ENCODE measurements around the gene NF1. TPM values are rescaled to one million over a fixed set of nuclear protein-coding genes. Genes with fewer than 3 reads are reported as not detected.

NF1 gene
- total RNA-seq, 4 donors from 2014 or later = 41.7 to 69.9 (median 54.4) TPM

DNA sequence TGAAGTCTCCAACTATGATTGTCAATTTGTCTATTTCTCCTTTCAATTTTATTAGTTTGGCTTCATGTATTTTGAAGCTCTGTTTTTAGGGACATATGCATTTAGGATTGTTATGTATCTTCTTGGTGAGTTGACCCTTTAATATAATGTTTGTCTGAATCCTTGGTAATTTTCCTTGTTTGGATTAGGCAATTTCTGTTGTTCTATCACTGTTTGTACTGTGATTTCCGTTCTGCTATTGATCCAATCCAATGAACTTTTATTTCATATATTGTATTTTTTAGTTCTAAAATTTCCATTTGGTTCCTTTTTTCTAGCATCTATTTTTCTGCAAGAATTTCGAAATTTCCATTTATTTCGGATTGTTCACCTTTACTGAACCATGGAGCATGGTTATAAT lies 327.7 kb downstream of the NF1 start:
- no peak overlapping the region for H3K4me3 ChIP-seq
- 83 to 92% methylated on average over 3 of the region's 3 CpGs for WGBS, 2 donors (ENCODE audit: low coverage in 1 of 2)

DNA sequence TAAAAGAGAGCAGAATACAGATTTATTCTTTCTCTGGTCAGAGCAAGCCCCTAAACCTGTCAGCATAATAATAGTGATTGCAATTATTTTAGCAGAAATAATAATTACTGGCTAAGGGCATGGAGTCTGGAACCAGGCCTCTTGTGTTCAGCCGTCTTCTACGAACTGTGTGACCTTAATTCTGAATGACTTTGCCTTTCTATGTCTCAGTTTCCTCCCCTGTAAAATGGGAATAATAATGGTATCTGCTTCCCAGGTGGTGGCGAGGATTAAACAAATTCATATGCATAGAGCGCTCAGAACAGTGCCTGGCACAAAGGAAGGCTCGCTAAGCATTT lies 330.1 kb downstream of the NF1 start:
- WGBS, 2 donors (ENCODE audit: low coverage in 1 of 2) = 48 to 49% methylated on average over 4 to 5 of the region's 5 CpGs
- ATAC-seq = no peak
- TF ChIP-seq EP300 (IDR thresholded peaks at IDR 0.05) = no peak
- no peak for TF ChIP-seq CTCF (IDR thresholded peaks at IDR 0.05)
- no peak for TF ChIP-seq POLR2AphosphoS5 (IDR thresholded peaks at IDR 0.05)
- no peak for TF ChIP-seq POLR2A (IDR thresholded peaks at IDR 0.05)
- H3K27me3 ChIP-seq = peaks cover 68% of the 10 kb centered on the region
- H3K27ac ChIP-seq = no peak overlapping the region
- peaks cover 0 to 12% (median 0%) of the 10 kb centered on the region in 3 donors for H3K9me3 ChIP-seq
- H3K36me3 ChIP-seq = no peaks in the 10 kb centered on the region
- peaks cover 0 to 10% (median 0%) of the 10 kb centered on the region in 3 donors for H3K4me1 ChIP-seq
- no peak overlapping the region for H3K4me3 ChIP-seq

More for the DNA sequence above, 327.7 kb downstream of the NF1 start:
- no peak for ATAC-seq
- no peak overlapping the region for H3K27ac ChIP-seq
- H3K4me1 ChIP-seq = peaks cover 0 to 10% (median 0%) of the 10 kb centered on the region in 3 donors
- TF ChIP-seq CTCF (IDR thresholded peaks at IDR 0.05) (no peak), POLR2AphosphoS5 (IDR thresholded peaks at IDR 0.05) (no peak), EP300 (IDR thresholded peaks at IDR 0.05) (no peak), POLR2A (IDR thresholded peaks at IDR 0.05) (no peak)
- H3K27me3 ChIP-seq = peaks cover 44% of the 10 kb centered on the region
- no peaks in the 10 kb centered on the region for H3K36me3 ChIP-seq
- H3K9me3 ChIP-seq = peaks cover 0 to 12% (median 0%) of the 10 kb centered on the region in 3 donors

GRCh38 chr17:31425282-31426040 lies 330.7 kb downstream of the NF1 start:
- H3K4me3 ChIP-seq = no peak overlapping the region
- peaks cover 70% of the 10 kb centered on the region for H3K27me3 ChIP-seq
- H3K27ac ChIP-seq = no peak overlapping the region
- ATAC-seq = no peak
- H3K9me3 ChIP-seq = peaks cover 0 to 12% (median 0%) of the 10 kb centered on the region in 3 donors
- TF ChIP-seq EP300 (IDR thresholded peaks at IDR 0.05) (no peak), CTCF (IDR thresholded peaks at IDR 0.05) (no peak), POLR2A (IDR thresholded peaks at IDR 0.05) (no peak), POLR2AphosphoS5 (IDR thresholded peaks at IDR 0.05) (no peak)
- WGBS, 2 donors (ENCODE audit: low coverage in 1 of 2) = 20 to 40% methylated on average over 1 to 5 of the region's 17 CpGs
- H3K4me1 ChIP-seq = peaks cover 0 to 10% (median 0%) of the 10 kb centered on the region in 3 donors
- no peaks in the 10 kb centered on the region for H3K36me3 ChIP-seq

Small RNAs within 50 kb of the gene (small RNA-seq; reads per million reads assigned to genes)
- gene MIR4733 = 0 reads per million in 4 donors

Other genes with a start within 250 kb of the NF1 start
- gene TEFM, start 188.7 kb upstream of the NF1 start, total RNA-seq = 10 to 100 TPM in 1 of 4 donors, 1 to 10 TPM in 3; 4.8 to 14.9 (median 7.5) TPM
- gene ADAP2, start 173.0 kb upstream of the NF1 start, total RNA-seq = 10 to 100 TPM; 10.6 to 20.9 (median 12.6) TPM
- 10 to 100 TPM; 18.2 to 22.3 (median 20.3) TPM for gene RNF135, start 123.9 kb upstream of the NF1 start, total RNA-seq
- gene OMG, start 202.3 kb downstream of the NF1 start, total RNA-seq = not detected
- 10 to 100 TPM in 2 of 4 donors, 1 to 10 TPM in 2; 3.1 to 12.7 (median 8.9) TPM for gene EVI2B, start 219.1 kb downstream of the NF1 start, total RNA-seq
- gene EVI2A, start 226.6 kb downstream of the NF1 start, total RNA-seq = 10 to 100 TPM in 1 of 4 donors, 1 to 10 TPM in 2, under 1 TPM in 1; 0.31 to 13.6 (median 5.3) TPM

All from gastroesophageal sphincter (tissue), 4 donors.